ENCODE measurements around the gene SNRPA1.

GRCh38 chr15:101318147-101318819 is 23.2 kb upstream of the SNRPA1 start:
- TF ChIP-seq CTCF (IDR thresholded peaks at IDR 0.05), result no peak
- no peak for TF ChIP-seq POLR2A (IDR thresholded peaks at IDR 0.05)

Measured in uterus (tissue), 2 donors.